GM06990 (cell line): ENCODE measurements around the gene CNTRL.
A peak's percentile ranks its signal among the peaks of the same experiment; 100 is the strongest.

ENCODE experiments used
- DNase-seq: peaks from one replicate; pipeline ENCODE4 v3.0.0-alpha.2; 2011; ENCODE audit not compliant: insufficient read length; ENCODE audit errors: extremely low read depth
- H3K27me3 ChIP-seq: replicated peaks from 2 replicates; pipeline ENCODE4 v1.6.0; 2011; ENCODE audit warnings: low read length; ENCODE audit not compliant: control insufficient read depth, insufficient read depth
- H3K36me3 ChIP-seq: 2 replicates; pipeline ENCODE4 v1.5.1; 2011; ENCODE audit warnings: low read length; ENCODE audit not compliant: control insufficient read depth, insufficient read depth
- H3K4me3 ChIP-seq: replicated peaks from 2 replicates; pipeline ENCODE4 v1.5.1; 2011; ENCODE audit warnings: low read depth, mild to moderate bottlenecking, control low read depth, low read length
- TF ChIP-seq, protein P1 (sequence below): IDR thresholded peaks from 2 replicates; pipeline ENCODE4 v1.5.1; 2011; ENCODE audit warnings: low read length, control low read depth, mild to moderate bottlenecking, inconsistent platforms; ENCODE audit not compliant: insufficient read depth, poor library complexity, severe bottlenecking

The CNTRL gene

DNA sequence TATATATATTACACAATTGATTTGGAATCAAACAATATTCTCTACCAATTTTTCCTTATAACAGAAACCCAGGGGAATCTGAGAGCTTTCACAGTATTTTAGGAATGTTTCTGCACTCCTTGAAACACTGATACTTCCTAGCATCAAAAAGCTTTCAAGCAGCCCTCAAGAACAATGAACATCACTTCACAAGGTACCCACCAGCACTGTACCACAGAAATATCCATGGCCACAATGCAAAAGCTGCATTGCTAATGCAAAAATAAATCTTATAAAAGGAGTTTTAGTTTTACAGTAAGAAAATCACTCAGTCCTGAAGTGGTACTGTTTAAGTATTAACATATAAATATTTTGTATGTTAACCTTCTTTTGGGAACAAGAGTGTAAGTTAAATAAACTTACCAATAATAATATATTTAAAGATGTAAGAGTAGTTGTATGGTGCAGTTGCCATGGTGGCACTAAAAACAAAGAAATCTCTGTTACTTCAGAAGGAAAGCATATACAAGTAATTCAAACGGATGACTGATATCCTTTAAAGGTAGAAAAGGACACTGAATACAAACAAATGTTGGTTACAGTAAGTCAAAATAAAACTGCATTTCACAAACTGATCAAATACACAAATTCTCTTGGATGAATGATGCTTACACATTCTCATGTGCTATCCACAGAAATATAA lies 118.3 kb downstream of the CNTRL start:
- TF ChIP-seq, protein P1, sequence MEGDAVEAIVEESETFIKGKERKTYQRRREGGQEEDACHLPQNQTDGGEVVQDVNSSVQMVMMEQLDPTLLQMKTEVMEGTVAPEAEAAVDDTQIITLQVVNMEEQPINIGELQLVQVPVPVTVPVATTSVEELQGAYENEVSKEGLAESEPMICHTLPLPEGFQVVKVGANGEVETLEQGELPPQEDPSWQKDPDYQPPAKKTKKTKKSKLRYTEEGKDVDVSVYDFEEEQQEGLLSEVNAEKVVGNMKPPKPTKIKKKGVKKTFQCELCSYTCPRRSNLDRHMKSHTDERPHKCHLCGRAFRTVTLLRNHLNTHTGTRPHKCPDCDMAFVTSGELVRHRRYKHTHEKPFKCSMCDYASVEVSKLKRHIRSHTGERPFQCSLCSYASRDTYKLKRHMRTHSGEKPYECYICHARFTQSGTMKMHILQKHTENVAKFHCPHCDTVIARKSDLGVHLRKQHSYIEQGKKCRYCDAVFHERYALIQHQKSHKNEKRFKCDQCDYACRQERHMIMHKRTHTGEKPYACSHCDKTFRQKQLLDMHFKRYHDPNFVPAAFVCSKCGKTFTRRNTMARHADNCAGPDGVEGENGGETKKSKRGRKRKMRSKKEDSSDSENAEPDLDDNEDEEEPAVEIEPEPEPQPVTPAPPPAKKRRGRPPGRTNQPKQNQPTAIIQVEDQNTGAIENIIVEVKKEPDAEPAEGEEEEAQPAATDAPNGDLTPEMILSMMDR: no peak
- Histone ChIP-seq H3K27me3 (no peaks in the 10 kb centered on the region), H3K36me3 (no peaks in the 10 kb centered on the region; the same call in 1 of the 2 replicates), H3K4me3 (no peak overlapping the region)
- DNase-seq: no peak

DNA sequence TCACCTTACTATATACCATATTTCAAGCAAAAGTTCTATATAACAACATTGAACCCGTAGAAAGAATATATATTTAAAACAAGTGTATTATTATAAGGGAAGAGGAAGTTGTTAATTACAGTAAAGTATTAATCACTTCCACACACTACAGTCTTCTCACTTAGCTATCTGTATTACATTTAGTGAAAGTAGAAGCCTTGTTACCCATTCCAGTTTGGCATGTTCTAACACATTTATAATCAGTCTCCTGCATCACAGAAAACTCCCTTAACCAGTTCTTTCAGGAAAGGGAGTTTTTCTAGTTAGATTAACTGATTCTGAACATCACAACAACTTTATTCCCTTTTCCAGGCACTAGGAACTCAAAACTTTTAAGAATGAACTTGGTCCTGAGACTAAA lies 120.0 kb downstream of the CNTRL start:
- Histone ChIP-seq H3K36me3 (no peaks in the 10 kb centered on the region; the same call in 1 of the 2 replicates), H3K4me3 (no peak overlapping the region), H3K27me3 (no peaks in the 10 kb centered on the region)
- TF ChIP-seq, protein P1: no peak
- no peak for DNase-seq

DNA sequence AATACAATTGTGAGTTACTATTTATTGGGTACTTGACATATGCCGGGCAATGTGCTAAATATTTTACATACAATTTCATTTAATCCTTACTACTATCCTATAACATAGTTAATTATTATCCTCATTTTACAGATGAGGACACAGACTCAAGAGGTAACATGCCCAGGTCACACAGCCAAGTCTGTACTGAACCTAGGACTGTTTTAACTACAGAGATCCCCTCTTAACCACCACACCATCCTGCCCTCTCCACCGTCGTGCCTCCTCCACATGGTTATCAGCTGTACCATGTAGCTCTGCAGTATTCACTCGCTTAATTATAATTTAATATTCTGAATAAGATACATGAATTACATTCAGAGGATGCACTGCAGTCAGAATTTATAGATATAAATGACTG lies 121.6 kb downstream of the CNTRL start:
- DNase-seq: no peak
- Histone ChIP-seq H3K4me3 (no peak overlapping the region; the same call in 1 of the 2 replicates), H3K27me3 (no peaks in the 10 kb centered on the region), H3K36me3 (no peaks in the 10 kb centered on the region)
- TF ChIP-seq, protein P1: no peak

DNA sequence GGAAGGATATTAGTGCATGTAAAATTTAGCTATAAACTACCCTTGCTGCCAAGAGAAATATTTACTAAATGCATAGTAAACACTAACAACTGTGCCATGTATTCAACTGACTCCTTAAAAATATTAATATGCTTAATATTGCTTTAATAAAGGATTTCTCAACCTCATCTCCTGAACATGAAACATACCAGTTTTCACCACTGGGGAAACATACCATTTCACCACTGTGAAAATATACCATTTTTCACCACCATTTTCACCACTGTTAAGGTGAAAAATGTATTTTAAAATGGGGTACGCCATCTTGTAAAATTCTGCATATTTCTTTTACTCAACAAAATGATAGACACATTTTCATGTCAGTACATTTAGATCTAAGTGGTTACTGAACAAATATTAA lies 122.4 kb downstream of the CNTRL start:
- no peak overlapping the region for H3K4me3 ChIP-seq

DNA sequence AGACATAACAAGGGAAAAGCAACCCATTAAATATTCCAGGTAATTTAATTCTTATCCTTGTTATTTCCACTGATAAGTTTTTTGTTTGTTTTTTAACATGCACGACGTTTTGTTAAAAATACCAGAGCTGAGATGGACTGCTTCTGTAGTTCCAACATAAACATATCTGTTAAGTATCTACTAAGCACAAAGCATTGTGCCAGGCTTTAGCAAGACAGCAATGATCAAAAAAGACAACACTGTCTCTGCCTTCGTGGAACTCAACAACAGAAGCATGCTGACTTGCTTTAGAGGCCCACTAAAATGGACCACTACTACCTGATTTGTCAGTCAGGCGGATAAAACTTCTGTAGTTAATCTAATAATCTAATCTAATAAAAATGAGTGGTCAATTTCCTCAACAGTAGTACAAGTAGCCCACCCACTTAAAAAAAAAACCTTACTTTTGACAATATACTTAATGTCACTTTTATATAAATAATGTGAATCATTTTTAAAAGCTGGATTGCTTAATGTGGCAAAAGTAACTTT lies 123.8 kb downstream of the CNTRL start:
- Histone ChIP-seq H3K27me3 (no peaks in the 10 kb centered on the region), H3K4me3 (peak overlapping the region; percentile 33), H3K36me3 (no peaks in the 10 kb centered on the region)
- DNase-seq: no peak
- TF ChIP-seq, protein P1: no peak

More for the DNA sequence above, 122.4 kb downstream of the CNTRL start:
- Histone ChIP-seq H3K27me3 (no peaks in the 10 kb centered on the region), H3K36me3 (no peaks in the 10 kb centered on the region)
- DNase-seq: no peak
- TF ChIP-seq, protein P1: no peak
